Measurements from ENCODE around the gene TAL1.

TAL1 gene

GRCh38 chr1:47189844-47190508 is 42.0 kb downstream of the TAL1 start, which contains the start of gene PDZK1IP1:
TSS of gene PDZK1IP1 (minus strand) at chr1:47190036. CDS start at chr1:47189932, 104 bp downstream.
- DNase-seq (ENCODE audit: extremely low read depth in 1 of 2, low read depth in 1 of 2): no peak

DNA sequence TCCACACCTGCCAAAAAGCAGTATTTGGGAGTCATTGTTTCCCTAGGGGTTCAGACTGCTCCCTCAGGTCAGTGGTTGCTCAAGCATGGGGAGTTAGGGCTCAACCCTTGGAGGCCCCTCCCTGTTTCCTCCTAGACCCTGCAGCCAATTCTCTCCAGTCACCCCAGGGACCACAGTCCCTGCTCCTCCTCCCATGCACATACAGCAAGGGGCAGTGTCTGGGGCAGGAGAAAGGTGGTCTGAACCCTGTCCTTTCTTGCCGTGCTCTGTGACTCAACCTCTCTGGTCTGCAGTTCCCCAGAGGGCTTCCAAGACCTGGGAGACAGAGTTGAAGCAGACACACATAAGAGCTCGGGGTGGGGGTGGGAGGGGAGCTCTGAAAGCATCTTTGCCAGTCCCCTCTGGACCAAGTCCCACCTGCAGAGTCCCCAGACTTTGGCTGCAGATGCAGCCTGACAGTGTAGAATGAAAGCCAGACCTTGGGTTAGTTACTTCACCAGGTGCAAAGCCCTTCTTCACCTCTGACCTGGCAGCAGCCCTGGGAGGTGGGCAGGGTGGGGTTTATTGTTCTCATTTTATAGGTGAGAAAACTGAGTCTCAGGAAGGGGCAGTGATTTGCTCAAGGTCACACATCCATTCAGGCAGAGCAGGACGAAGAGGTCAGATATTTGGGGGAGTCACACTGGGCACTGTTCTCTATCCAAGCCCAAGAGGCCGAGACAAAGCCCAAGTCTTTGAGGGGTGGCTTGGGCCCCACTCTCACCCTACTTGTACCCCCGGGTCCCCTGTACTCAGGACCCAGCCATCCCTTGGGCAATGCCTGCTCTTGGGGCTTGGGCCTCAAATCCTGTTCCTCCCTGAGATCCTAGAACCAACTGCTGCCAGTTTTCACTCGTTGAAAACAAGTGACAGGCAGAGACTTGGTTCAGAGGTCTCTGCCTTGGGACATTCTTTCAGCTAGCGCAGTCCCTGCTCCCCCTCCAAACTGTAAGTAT is 42.9 kb downstream of the TAL1 start:
- no peak for DNase-seq (ENCODE audit: extremely low read depth in 1 of 2, low read depth in 1 of 2)

DNA sequence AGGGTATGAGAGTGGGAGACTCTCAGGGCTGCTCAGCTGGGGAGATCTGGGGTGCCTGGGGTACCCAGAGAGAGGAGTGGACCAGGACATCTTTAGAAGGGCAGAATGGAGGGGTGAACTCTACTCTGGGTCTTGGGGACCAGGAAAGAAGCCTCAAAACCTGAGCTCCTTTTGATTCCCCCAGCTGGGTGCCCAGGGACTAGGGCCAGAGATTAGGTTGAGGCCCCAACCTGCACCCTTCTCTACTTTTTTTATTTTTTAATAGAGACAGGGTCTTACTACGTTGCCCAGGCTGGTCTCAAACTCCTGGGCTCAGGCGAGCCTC is 44.1 kb downstream of the TAL1 start:
- no peak for DNase-seq (ENCODE audit: extremely low read depth in 1 of 2, low read depth in 1 of 2)

GRCh38 chr1:47187231-47187925 is 44.6 kb downstream of the TAL1 start:
- DNase-seq (ENCODE audit: extremely low read depth in 1 of 2, low read depth in 1 of 2): no peak

DNA sequence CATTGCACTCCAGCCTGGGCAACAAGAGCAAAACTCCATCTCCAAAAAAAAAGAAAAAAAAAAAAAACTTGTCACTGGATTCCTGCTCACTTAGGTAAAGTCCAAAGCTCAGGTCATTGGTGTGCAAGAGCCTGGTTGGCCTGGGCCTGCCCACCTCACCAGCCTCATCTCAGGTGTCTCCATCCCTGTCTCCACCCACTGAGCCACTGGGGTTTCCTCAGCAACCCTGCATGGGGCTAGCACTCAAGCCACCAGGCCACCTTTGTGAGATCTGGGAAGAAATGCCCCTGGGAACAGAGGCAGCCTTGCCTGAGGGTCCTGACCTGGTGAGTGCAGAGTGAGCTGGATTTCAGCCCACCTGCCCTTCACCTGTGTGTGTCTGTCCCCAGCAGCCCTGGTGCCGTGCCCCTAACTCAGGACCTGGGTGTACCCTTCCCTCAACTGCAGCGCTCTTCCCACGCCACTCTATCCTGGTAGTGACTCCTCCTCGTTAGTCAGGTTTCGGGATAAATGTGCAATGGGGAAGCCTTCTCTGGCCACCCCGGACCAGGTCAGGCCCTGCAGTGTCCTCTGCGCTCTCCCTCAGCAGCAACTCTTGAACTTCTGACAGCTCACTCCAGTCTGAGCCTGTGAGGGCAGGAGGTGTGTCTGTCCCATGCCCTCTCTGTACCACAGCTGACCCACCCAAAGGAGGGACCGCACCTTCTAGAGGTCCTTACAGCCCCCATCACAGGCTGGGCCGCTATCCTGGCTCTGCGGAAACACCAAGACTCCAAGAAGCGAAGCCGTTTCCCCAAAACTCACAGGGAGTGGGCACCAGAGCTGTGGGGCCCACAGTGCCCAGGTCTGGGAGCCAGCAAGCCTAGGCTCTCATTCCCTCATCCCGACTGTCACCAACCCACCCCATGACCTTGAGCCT is 45.5 kb downstream of the TAL1 start:
- no peak for DNase-seq (ENCODE audit: extremely low read depth in 1 of 2, low read depth in 1 of 2)

- no peak for DNase-seq (ENCODE audit: extremely low read depth in 1 of 2, low read depth in 1 of 2)
Observed at GRCh38 chr1:47184822-47185677, 47.0 kb downstream of the TAL1 start.

- DNase-seq (ENCODE audit: extremely low read depth in 1 of 2, low read depth in 1 of 2): no peak
Observed at GRCh38 chr1:47184090-47184821, 47.8 kb downstream of the TAL1 start.

- DNase-seq (ENCODE audit: extremely low read depth in 1 of 2, low read depth in 1 of 2): no peak
Observed at GRCh38 chr1:47183308-47184089, 48.5 kb downstream of the TAL1 start.

DNA sequence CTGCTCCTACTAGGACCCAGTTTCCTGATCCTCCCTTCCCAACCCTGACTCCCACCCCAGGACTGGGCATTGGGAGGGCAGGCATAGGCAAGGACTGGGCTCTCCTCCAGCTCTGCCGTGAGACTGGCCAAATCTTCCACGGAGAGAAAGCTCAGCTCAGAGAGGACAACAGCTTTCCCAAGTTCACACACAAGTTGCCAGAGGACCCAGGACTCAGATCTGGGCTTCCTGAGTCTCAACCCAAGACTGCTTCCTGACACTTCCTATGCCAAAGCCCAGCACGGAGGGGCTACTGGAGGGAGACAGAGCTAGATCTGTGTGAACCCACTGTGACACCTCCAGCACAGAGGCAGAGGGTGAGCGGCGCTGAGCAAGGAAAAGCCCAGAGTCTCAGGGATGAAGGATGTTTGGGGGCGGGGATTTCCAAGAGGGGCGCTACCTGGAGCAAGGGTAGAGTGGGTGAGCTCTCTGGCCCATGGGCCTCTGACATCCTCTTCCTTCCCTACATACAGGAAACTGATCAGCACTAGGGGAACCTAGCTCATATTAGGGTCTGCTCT is 49.3 kb downstream of the TAL1 start:
- no peak for DNase-seq (ENCODE audit: extremely low read depth in 1 of 2, low read depth in 1 of 2)

DNA sequence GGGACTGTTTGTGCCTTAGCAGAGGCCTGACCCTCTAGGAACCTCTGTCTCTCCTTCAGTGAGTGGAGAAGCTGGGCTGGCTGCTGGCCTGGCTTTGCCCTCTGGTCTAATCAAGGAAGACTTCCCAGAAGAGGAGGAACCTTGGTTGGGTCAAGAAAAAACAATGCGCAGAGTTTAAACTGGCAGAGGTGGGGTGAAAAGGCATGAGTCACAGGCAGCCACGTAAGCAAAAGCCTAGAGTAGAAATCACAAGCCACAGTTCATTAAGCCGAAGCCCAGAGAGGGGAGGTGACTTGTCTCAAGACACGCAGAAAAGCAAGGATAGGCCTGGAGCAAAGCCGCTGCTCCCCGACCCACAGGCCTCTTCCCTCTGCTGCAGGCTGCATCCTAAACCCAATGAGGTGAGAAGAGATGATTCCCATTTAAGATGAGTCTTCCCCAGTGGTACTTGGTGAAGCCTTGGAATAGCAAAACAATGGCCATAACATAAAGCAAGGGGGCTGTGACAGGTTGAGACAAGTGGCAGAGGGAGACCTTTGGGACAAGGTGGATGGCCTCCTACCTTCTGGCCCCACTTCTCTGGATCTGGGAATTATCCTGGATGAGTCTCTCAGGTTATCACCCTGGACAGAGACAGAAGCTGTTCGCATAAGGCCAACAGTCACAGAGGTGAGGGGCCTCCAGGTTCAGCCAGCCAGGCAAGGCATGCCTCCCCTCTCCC is 49.9 kb downstream of the TAL1 start:
- no peak for DNase-seq (ENCODE audit: extremely low read depth in 1 of 2, low read depth in 1 of 2)

GRCh38 chr1:47181095-47181954 is 50.7 kb downstream of the TAL1 start:
- no peak for DNase-seq (ENCODE audit: extremely low read depth in 1 of 2, low read depth in 1 of 2)

- no peak for DNase-seq (ENCODE audit: extremely low read depth in 1 of 2, low read depth in 1 of 2)
Observed at GRCh38 chr1:47180603-47181094, 51.4 kb downstream of the TAL1 start.

GRCh38 chr1:47179988-47180563 is 51.9 kb downstream of the TAL1 start:
- DNase-seq (ENCODE audit: extremely low read depth in 1 of 2, low read depth in 1 of 2): no peak

- peak; percentile 12 to 54 for DNase-seq (ENCODE audit: extremely low read depth in 1 of 2, low read depth in 1 of 2)
Observed at GRCh38 chr1:47179017-47179987, 52.7 kb downstream of the TAL1 start.

DNA sequence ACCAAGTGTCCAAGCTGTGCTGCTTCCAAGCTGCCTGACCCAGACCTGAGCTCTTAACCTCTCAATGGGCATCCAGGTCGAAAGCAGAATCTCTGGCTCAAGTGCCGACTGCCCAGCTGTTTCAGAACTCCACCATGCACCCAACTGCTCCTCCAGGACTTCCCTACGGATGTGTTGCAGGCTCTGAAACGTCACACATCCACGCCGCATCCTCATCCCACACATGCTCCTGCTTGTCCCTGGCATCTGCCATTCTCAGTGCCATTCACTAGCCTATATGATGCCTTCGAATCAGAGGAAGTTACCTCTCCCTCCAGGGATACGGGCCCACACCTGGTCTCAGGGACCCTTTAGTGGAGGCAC is 53.4 kb downstream of the TAL1 start:
- no peak for DNase-seq (ENCODE audit: extremely low read depth in 1 of 2, low read depth in 1 of 2)

All from activated CD8-positive, alpha-beta memory T cell treated with anti-CD3 and anti-CD28 coated beads for 1 hour (primary cell).